Left ventricle myocardium inferior (tissue), 1 donor: Measurements from ENCODE around the gene NADK. TPM values are rescaled to one million over a fixed set of nuclear protein-coding genes. Genes with fewer than 3 reads are reported as not detected.
"Not testable (repeated sequence)": the region's sequence is repeated elsewhere in the genome, so short reads cannot be mapped to it uniquely, and the experiment has no call there.

Source experiments
- DNase-seq: peaks from one replicate; pipeline ENCODE4 v3.0.0-alpha.2; 2020
- H3K27ac ChIP-seq: fragments of 200-600 bp; replicated peaks from 2 replicates; pipeline ENCODE4 v1.8.0; 2021
- H3K27me3 ChIP-seq: fragments of 200-600 bp; 2 replicates; pipeline ENCODE4 v1.8.0; 2021; ENCODE audit warnings: low read depth
- H3K36me3 ChIP-seq: fragments of 200-600 bp; 2 replicates; pipeline ENCODE4 v1.8.0; 2021
- H3K4me1 ChIP-seq: fragments of 200-600 bp; 2 replicates; pipeline ENCODE4 v1.8.0; 2021
- H3K4me3 ChIP-seq: fragments of 200-600 bp; 2 replicates; pipeline ENCODE4 v1.8.0; 2021; ENCODE audit warnings: mild to moderate bottlenecking, moderate library complexity
- H3K9me3 ChIP-seq: fragments of 200-600 bp; replicated peaks from 2 replicates; pipeline ENCODE4 v1.8.0; 2021
- intact Hi-C: fragments of 100-400 bp; cut with micrococcal nuclease; formaldehyde crosslinking; loops from one replicate; pipeline ENCODE4 v1.11.0; 2022
- total RNA-seq: library from RNA; stranded (reverse); fragmentation: NEBNext Ultra II Directional; extraction: Animal tissue kit (Norgen Biotek cat#: 25700); gene quantifications from one replicate; pipeline ENCODE4 v1.2.1, GENCODE V29; 2021
- TF ChIP-seq, protein P1 (sequence below): fragments of 200-600 bp; IDR thresholded peaks from 2 replicates; pipeline ENCODE4 v1.8.0; 2021; ENCODE audit warnings: antibody characterized with exemption, mild to moderate bottlenecking, borderline replicate concordance
- donor health status: DM: no; HTN: yes; CAD: no; lungs with severe emphysema.

The NADK gene
- total RNA-seq, 1 donor from 2014 or later = 25.3 TPM

DNA sequence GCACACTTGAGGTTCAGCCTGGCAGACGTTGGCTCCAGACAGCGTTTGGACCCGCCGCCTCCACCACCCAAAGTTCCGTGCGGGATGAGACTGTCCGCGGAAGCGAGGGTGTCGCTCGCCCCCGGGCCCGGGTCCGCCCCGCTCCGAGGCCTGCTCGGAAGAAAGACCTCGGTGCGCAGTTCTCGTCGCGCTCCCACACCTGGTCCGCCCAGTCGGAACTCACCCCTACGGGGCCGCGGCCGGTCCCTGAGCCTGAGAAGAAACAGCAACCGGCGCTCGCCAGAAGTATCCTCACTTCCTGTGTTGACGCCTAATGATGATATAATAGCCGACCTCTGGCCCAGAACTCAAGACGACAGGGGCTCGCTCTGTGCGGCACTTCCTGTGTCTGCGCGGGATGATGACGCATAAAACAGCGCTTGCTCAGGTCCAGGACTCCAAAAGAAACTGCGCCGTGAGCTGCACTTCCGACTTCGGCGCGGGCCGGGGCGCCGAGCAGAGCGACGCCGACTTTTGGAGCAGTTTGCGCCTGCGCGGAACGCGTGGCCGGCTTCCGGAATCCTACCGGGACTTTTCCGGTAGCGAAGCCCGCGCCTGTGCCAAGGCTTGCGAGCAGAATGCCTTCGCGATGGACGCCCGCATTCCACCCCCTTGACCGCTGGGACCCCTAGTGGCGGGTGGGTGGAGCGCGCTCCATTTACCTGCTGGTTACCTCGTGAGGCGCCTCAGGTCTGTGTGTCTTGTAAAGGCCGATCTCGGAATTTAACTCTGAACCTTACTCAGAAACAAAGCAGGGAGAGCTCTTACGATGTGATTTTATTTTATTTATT lies 54.0 kb downstream of the NADK start, which contains the start of gene CDK11A:
TSS of gene CDK11A (minus strand) at position 323 of the 830 bp plus-strand sequence. CDS start 1,539 bp downstream, outside the sequence.
- TF ChIP-seq, protein P1, sequence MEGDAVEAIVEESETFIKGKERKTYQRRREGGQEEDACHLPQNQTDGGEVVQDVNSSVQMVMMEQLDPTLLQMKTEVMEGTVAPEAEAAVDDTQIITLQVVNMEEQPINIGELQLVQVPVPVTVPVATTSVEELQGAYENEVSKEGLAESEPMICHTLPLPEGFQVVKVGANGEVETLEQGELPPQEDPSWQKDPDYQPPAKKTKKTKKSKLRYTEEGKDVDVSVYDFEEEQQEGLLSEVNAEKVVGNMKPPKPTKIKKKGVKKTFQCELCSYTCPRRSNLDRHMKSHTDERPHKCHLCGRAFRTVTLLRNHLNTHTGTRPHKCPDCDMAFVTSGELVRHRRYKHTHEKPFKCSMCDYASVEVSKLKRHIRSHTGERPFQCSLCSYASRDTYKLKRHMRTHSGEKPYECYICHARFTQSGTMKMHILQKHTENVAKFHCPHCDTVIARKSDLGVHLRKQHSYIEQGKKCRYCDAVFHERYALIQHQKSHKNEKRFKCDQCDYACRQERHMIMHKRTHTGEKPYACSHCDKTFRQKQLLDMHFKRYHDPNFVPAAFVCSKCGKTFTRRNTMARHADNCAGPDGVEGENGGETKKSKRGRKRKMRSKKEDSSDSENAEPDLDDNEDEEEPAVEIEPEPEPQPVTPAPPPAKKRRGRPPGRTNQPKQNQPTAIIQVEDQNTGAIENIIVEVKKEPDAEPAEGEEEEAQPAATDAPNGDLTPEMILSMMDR = peak; percentile 55
- Histone ChIP-seq H3K27ac (peak within 1 kb of the TSS; percentile 89), H3K36me3 (peaks cover 23% of the 10 kb centered on the region), H3K4me3 (peak within 1 kb of the TSS; percentile 71)
- H3K9me3 ChIP-seq, intact Hi-C loops, H3K27me3 ChIP-seq, H3K4me1 ChIP-seq: not testable (repeated sequence)
- DNase-seq = peak; percentile 96

DNA sequence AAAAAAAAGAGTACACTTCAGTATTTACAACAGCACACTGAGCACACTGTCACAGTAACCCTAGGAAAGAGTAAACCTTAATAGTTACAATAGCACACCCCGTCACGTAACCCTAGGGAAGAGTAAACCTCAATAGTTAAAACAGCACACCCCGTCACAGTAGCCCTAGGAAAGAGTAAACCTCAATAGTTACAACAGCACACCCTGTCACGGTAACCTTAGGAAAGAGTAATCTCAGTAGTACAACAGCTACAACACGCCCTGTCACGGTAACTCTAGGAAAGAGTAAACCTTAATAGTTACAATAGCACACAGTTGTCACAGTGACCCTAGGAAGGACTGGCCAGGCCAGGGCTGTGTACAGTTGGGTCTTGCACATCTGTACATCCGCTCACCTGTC lies 57.1 kb downstream of the NADK start:
- no peaks in the 10 kb centered on the region for H3K27me3 ChIP-seq
- no peak for DNase-seq
- peaks cover 32% of the 10 kb centered on the region for H3K36me3 ChIP-seq
- peaks cover 7% of the 10 kb centered on the region for H3K4me1 ChIP-seq
- TF ChIP-seq, protein P1 = no peak
- no peak overlapping the region for H3K4me3 ChIP-seq
- no peaks in the 10 kb centered on the region for H3K9me3 ChIP-seq
- H3K27ac ChIP-seq = no peak overlapping the region
- intact Hi-C loops = no loop called here

DNA sequence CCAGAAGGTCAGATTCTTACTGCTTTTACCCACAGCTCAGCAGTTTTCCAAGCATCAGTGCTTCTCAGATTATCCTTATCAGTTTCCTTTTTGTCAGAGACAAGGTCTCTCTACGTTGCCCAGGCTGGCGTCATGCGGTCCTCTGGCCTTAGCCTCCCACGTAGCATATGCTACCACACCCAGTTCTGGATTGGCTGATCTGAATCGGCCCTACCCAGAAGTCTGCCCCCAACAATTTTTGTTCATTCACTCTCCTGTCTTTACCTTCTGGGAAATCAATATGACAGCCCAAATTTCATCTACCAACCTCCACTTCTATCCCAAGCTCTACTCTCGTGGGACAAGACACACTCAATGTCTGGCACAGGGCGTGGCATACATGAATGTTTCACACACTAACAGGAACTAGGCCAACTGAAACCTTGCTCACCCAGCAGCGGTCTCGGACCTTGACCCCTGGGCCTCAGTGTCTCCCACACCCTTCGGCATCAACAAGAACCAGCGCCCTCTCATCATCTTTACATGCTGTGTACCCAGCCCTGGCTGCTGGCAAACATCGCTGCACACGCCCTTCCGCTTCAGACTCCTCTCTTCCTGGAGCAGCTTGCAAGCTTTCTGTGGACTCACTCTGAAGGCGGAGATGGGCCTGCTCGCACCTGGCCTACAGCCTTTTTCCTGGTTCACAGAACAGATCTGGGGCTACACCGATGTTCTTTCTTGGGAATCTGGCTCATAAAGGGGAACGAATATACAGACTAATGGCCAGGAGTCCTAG lies 63.0 kb downstream of the NADK start:
- intact Hi-C loops, H3K9me3 ChIP-seq, DNase-seq, H3K4me1 ChIP-seq, H3K27me3 ChIP-seq, H3K27ac ChIP-seq, H3K4me3 ChIP-seq: not testable (repeated sequence)
- H3K36me3 ChIP-seq = peaks cover 24% of the 10 kb centered on the region

- intact Hi-C loops, H3K27me3 ChIP-seq, H3K27ac ChIP-seq, H3K4me3 ChIP-seq, DNase-seq, H3K9me3 ChIP-seq, H3K4me1 ChIP-seq: not testable (repeated sequence)
- peaks cover 26% of the 10 kb centered on the region for H3K36me3 ChIP-seq
These were observed 70.4 kb downstream of the NADK start for GRCh38 chr1:1707897-1708296.

GRCh38 chr1:1707241-1707640 lies 71.0 kb downstream of the NADK start:
- H3K27me3 ChIP-seq, intact Hi-C loops, H3K4me1 ChIP-seq, H3K4me3 ChIP-seq, DNase-seq, H3K27ac ChIP-seq, H3K9me3 ChIP-seq: not testable (repeated sequence)
- peaks cover 26% of the 10 kb centered on the region for H3K36me3 ChIP-seq

DNA sequence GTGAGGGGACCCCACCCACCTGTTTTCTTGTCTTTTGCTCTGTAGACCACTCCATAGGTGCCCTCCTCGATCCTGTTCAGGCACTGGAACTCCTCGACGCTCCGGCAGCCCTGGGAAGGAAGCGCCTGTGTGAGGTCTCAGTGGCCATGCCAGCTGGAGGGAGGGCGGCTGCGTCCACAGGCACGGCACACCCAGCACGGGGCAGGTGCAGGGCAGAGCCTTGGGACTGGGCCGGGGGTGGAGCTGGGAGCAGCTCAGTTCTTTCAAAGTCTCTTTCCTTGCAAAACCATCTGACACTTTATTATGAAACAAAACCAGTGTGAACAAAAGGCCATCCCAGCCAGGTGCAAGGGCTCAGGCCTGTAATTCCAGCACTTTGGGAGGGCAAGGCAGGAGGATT lies 72.6 kb downstream of the NADK start:
- H3K9me3 ChIP-seq, H3K4me3 ChIP-seq, intact Hi-C loops, H3K27me3 ChIP-seq, H3K4me1 ChIP-seq, DNase-seq, H3K27ac ChIP-seq: not testable (repeated sequence)
- H3K36me3 ChIP-seq = peaks cover 26% of the 10 kb centered on the region

DNA sequence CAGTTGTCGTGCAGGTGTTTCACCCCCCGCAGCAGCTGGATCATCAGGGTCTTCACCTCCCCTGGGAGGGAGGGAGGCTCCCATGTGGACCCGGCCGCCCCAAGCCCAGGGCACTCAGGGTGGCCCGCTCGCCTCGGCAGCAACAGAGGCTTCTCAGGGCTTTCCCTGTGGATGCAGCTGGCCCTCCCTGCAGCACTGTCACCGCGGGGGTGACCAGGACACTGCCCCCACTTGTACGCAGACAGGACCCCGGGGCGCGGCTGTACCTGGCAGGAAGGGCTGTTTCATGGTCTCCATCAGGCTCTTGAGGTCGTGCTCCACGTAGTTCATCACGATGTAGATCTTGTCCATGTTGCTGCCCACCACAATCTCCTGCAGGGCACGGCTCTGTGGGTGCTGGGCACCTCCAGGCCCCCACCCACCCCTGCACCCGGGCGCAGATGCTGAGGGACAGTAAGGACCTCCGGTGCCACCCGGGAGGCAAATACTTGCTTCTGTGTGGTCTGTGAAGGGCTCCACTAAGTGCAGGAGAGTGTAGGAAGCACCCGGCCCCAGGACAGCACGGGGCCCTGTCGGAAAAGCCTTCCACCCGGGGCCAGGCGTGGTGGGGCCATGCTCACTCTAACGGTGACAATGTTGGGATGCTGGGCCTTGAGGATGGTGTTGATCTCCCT lies 73.8 kb downstream of the NADK start:
- H3K4me3 ChIP-seq, H3K9me3 ChIP-seq, H3K4me1 ChIP-seq, intact Hi-C loops, H3K27ac ChIP-seq, H3K27me3 ChIP-seq, DNase-seq: not testable (repeated sequence)
- peaks cover 26% of the 10 kb centered on the region for H3K36me3 ChIP-seq
